ENCODE results near the gene DNAJC5. TPM values are rescaled to one million over a fixed set of nuclear protein-coding genes. Genes with fewer than 3 reads are reported as not detected.

The DNAJC5 gene
- total RNA-seq, 2 donors from 2014 or later = 58.9 to 63.9 TPM

DNA sequence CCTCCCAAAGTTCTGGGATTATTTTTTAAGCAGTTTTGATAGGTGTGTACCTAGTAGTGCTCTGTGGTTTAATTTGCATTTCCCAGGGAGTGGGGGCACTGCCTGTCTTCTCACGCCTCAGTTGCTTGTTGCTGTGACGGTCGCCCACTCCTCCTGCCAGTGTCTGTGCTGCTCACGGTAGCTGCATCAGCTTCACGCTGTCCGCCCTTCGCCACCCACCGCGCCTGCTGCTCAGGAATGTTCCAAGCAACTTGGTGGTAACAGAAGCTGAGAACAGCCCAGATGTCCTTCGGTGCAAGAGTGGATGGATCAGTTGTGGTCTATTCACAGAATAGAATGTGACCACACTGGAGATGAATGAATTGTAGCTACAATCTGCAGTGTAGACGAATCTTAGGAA lies 22.9 kb downstream of the DNAJC5 start:
- intact Hi-C loops (cut with DNase I) = no loop called here
- no peak for DNase-seq
- Histone ChIP-seq H3K36me3 (no peaks in the 10 kb centered on the region), H3K4me1 (no peaks in the 10 kb centered on the region), H3K27me3 (no peaks in the 10 kb centered on the region), H3K9ac (ENCODE audit: low read depth in 2 of 2, low read length in 2 of 2) (no peak overlapping the region), H3K9me3 (no peaks in the 10 kb centered on the region), H3K4me3 (no peak overlapping the region), H3K27ac (no peak overlapping the region)
- no peak for TF ChIP-seq CTCF (IDR thresholded peaks at IDR 0.05)

DNA sequence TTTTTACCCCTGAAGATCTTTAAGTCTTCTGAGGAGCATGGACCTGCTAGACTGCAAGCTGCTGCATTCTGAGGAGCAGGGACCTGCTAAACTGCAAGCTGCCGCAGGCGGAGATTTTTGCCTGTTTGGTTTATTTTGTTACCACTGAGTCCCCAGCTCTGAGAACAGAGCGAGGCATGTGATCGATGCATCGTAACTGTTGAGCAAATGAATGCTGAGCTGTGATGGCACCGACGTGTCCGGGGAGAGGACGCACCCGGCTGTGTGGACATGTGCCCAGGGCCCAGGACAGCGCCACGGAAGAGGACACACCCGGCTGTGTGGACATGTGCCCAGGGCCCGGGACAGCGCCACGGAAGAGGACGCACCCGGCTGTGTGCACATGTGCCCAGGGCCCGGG lies 24.2 kb downstream of the DNAJC5 start:
- Histone ChIP-seq H3K27me3 (no peaks in the 10 kb centered on the region), H3K9me3 (no peaks in the 10 kb centered on the region), H3K4me3 (no peak overlapping the region), H3K36me3 (no peaks in the 10 kb centered on the region), H3K9ac (ENCODE audit: low read depth in 2 of 2, low read length in 2 of 2) (no peak overlapping the region), H3K4me1 (no peaks in the 10 kb centered on the region), H3K27ac (no peak overlapping the region)
- TF ChIP-seq CTCF (IDR thresholded peaks at IDR 0.05) = no peak
- intact Hi-C loops (cut with DNase I) = no loop called here
- no peak for DNase-seq

DNA sequence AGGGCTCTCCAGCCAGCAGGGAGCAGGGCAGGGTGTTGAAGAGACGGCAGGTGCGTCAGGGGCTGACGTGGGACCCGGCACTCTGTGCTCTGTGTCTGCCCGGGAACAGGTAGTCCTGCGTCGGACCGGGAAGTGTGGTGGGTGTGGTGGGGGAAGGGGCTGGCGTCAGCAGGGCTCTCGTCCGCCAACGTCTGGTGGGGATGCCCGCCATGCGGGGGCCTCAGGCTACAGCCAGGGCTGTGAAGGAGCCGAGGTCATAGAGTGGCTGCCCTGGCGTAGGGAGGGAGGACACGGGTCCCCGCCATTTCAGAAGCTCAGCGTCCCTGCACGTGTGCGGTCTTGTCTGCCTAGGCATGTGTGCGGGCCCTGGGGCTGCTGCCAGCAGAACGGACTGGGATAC lies 25.3 kb downstream of the DNAJC5 start:
- H3K9ac ChIP-seq (ENCODE audit: low read depth in 2 of 2, low read length in 2 of 2) = no peak overlapping the region
- no peaks in the 10 kb centered on the region for H3K36me3 ChIP-seq
- H3K27ac ChIP-seq = no peak overlapping the region
- DNase-seq = no peak
- H3K9me3 ChIP-seq = no peaks in the 10 kb centered on the region
- H3K27me3 ChIP-seq = no peaks in the 10 kb centered on the region
- intact Hi-C loops (cut with DNase I) = no loop called here
- no peak for TF ChIP-seq CTCF (IDR thresholded peaks at IDR 0.05)
- H3K4me1 ChIP-seq = no peaks in the 10 kb centered on the region
- no peak overlapping the region for H3K4me3 ChIP-seq

- no peaks in the 10 kb centered on the region for H3K4me1 ChIP-seq
- TF ChIP-seq CTCF (IDR thresholded peaks at IDR 0.05) = no peak
- intact Hi-C loops (cut with DNase I) = no loop called here
- no peaks in the 10 kb centered on the region for H3K27me3 ChIP-seq
- no peak overlapping the region for H3K4me3 ChIP-seq
- peaks cover 8% of the 10 kb centered on the region for H3K36me3 ChIP-seq
- H3K9ac ChIP-seq (ENCODE audit: low read depth in 2 of 2, low read length in 2 of 2) = no peak overlapping the region
- no peak overlapping the region for H3K27ac ChIP-seq
- H3K9me3 ChIP-seq = no peaks in the 10 kb centered on the region
- DNase-seq = no peak
Measured at GRCh38 chr20:63923651-63924050, 28.7 kb downstream of the DNAJC5 start.

DNA sequence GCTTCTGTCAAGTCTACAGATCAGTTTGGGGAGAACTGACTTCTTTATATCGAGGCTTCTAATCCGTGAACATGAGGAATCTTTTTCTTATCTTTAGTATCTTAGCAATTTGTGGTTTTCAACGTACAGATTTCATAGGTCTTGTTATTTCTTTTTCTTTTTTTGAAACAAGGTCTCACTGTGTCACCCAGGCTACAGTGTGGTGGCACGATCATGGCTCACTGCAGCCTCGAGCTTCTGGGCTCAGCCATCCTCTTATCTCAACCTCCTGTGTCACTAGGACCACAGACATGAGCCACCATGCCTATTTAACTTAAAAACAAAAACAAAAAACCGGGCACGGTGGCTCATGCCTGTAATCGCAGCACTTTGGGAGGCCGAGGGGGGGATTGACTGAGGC lies 29.3 kb downstream of the DNAJC5 start:
- Histone ChIP-seq H3K4me3 (no peak overlapping the region), H3K36me3 (peaks cover 11% of the 10 kb centered on the region), H3K27ac (no peak overlapping the region), H3K4me1 (no peaks in the 10 kb centered on the region), H3K9ac (ENCODE audit: low read depth in 2 of 2, low read length in 2 of 2) (no peak overlapping the region), H3K27me3 (no peaks in the 10 kb centered on the region), H3K9me3 (no peaks in the 10 kb centered on the region)
- TF ChIP-seq CTCF (IDR thresholded peaks at IDR 0.05) = no peak
- intact Hi-C loops (cut with DNase I) = no loop called here
- no peak for DNase-seq

GRCh38 chr20:63926298-63926697 lies 31.4 kb downstream of the DNAJC5 start:
- peaks cover 18% of the 10 kb centered on the region for H3K36me3 ChIP-seq
- intact Hi-C loops (cut with DNase I) = no loop called here
- H3K4me3 ChIP-seq = no peak overlapping the region

More at GRCh38 chr20:63926298-63926697, 31.4 kb downstream of the DNAJC5 start:
- no peak for DNase-seq
- Histone ChIP-seq H3K9me3 (no peaks in the 10 kb centered on the region), H3K9ac (ENCODE audit: low read depth in 2 of 2, low read length in 2 of 2) (no peak overlapping the region), H3K27ac (no peak overlapping the region), H3K4me1 (no peaks in the 10 kb centered on the region), H3K27me3 (no peaks in the 10 kb centered on the region)
- no peak for TF ChIP-seq CTCF (IDR thresholded peaks at IDR 0.05)

Data from colonic mucosa (tissue), 4 donors.